Neural crest cell (in vitro differentiated cells): ENCODE data around the gene TP63. TPM values are rescaled to one million over a fixed set of nuclear protein-coding genes. Genes with fewer than 3 reads are reported as not detected.

Experiments used
- DNase-seq: peaks from one replicate; pipeline ENCODE4 v3.0.0; 2021; ENCODE audit warnings: low read depth, mixed read lengths, low spot score
- H3K27ac Mint-ChIP-seq: one replicate; pipeline ENCODE4 v1.8.0; 2021; ENCODE audit warnings: mild to moderate bottlenecking, mixed read lengths; ENCODE audit not compliant: unreplicated experiment
- H3K27me3 Mint-ChIP-seq: 2 replicates; pipeline ENCODE4 v1.8.0; 2021; ENCODE audit warnings: low read depth, mild to moderate bottlenecking, mixed read lengths
- H3K36me3 Mint-ChIP-seq: 2 replicates; pipeline ENCODE4 v1.8.0; 2021; ENCODE audit warnings: low read depth, mild to moderate bottlenecking, mixed read lengths
- H3K4me1 Mint-ChIP-seq: 2 replicates; pipeline ENCODE4 v1.8.0; 2021; ENCODE audit warnings: mixed read lengths
- H3K4me3 Mint-ChIP-seq: one replicate; pipeline ENCODE4 v1.8.0; 2021; ENCODE audit warnings: mild to moderate bottlenecking, mixed read lengths
- H3K9me3 Mint-ChIP-seq: 2 replicates; pipeline ENCODE4 v1.8.0; 2021; ENCODE audit warnings: mixed read lengths
- total RNA-seq: library from RNA; stranded (reverse); gene quantifications from 2 replicates; pipeline ENCODE4 v1.2.1, GENCODE V29; 2021
- TF ChIP-seq, protein P1 (sequence below): fragments of 200-600 bp; sonication (generic); conservative IDR thresholded peaks from 2 replicates; pipeline ENCODE4 v1.5.0; 2021; ENCODE audit warnings: antibody characterized with exemption, mild to moderate bottlenecking

TP63 gene
- total RNA-seq, 1 donor from 2014 or later, result 0.21 TPM

DNA sequence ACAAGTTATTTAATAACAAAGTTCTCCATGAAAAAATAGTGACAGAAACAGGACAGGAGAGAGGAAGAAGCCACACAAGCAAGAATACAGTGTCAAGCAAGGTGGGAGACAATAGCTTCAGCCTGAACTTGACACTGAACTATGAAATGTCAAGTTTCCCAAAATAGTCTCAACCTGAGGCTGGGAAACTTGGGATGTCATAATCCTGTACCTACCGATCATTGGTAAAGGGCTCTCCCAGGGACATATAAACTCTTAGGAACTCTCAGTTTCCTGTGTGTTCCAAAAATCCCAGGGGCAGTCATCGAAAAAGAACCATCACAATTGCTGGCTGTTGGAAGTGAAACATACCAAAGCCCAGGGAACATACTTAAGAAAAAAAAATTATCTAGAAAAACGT lies 277.9 kb downstream of the TP63 start:
- H3K27ac Mint-ChIP-seq, result no peak overlapping the region
- H3K4me3 Mint-ChIP-seq, result no peak overlapping the region
- H3K4me1 Mint-ChIP-seq, result no peaks in the 10 kb centered on the region
- H3K27me3 Mint-ChIP-seq, result no peaks in the 10 kb centered on the region
- DNase-seq, result no peak
- peaks cover 3% of the 10 kb centered on the region for H3K9me3 Mint-ChIP-seq
- TF ChIP-seq, protein P1, sequence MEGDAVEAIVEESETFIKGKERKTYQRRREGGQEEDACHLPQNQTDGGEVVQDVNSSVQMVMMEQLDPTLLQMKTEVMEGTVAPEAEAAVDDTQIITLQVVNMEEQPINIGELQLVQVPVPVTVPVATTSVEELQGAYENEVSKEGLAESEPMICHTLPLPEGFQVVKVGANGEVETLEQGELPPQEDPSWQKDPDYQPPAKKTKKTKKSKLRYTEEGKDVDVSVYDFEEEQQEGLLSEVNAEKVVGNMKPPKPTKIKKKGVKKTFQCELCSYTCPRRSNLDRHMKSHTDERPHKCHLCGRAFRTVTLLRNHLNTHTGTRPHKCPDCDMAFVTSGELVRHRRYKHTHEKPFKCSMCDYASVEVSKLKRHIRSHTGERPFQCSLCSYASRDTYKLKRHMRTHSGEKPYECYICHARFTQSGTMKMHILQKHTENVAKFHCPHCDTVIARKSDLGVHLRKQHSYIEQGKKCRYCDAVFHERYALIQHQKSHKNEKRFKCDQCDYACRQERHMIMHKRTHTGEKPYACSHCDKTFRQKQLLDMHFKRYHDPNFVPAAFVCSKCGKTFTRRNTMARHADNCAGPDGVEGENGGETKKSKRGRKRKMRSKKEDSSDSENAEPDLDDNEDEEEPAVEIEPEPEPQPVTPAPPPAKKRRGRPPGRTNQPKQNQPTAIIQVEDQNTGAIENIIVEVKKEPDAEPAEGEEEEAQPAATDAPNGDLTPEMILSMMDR, result no peak
- no peaks in the 10 kb centered on the region for H3K36me3 Mint-ChIP-seq

DNA sequence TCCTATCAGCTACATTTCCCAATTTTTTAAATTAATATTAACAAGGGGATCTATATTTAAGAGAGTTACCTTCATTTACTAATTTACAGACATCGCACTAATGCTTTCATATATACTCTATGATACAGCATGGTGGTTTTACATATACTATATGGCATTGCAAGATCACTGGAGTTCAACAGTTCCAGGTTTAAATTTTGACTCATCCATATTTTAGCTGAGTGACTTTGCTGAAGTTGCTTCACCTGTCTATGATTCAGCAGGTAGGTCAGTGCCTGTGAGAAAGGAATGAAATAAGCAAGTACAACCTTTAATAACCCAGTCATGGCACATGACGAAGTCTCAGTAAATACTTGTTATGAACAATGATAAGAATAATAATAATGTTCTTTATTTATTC lies 278.4 kb downstream of the TP63 start:
- H3K4me3 Mint-ChIP-seq, result no peak overlapping the region
- peaks cover 3% of the 10 kb centered on the region for H3K9me3 Mint-ChIP-seq
- H3K27ac Mint-ChIP-seq, result no peak overlapping the region
- H3K27me3 Mint-ChIP-seq, result no peaks in the 10 kb centered on the region
- DNase-seq, result no peak
- H3K4me1 Mint-ChIP-seq, result no peaks in the 10 kb centered on the region
- no peaks in the 10 kb centered on the region for H3K36me3 Mint-ChIP-seq
- TF ChIP-seq, protein P1, result no peak

DNA sequence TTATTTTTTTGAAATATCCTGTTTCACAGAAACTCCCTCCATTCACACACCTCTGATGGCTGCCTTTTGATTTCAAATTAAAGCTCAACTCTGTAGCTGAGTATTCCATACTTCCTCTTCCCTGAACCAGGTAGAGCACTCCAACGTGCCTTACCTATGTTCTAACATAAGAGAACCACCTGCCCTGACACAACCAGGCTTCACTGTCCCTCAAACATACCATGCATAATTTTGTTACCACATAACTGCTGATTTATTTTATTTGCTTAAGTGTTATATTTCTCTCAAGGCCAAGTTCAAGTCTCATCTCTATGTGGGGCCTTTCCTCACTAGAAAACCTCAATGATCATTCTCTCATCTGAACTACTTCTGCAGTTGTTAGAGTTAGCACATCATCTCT lies 279.8 kb downstream of the TP63 start:
- no peak for DNase-seq
- H3K27me3 Mint-ChIP-seq, result no peaks in the 10 kb centered on the region
- H3K36me3 Mint-ChIP-seq, result no peaks in the 10 kb centered on the region
- no peaks in the 10 kb centered on the region for H3K4me1 Mint-ChIP-seq
- H3K4me3 Mint-ChIP-seq, result no peak overlapping the region
- peaks cover 3% of the 10 kb centered on the region for H3K9me3 Mint-ChIP-seq
- TF ChIP-seq, protein P1, result no peak
- H3K27ac Mint-ChIP-seq, result no peak overlapping the region

DNA sequence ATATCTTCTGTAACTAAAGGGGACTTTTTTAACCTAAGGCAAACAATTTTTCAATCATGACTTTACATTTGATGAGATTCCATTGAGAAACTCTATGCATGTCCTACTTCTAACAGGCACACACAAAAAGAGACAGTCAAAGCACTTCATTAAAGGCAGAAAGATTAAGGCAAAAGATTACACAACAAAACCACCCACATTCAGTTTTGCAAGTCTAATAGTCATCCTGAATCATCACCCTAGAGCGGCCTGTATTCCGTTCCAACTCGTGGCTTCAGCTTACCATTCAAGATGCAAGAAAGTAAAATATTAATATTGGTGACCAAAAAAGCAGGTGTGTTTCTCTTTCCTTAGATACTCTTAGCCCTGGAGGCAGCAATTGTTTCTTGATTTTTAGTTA lies 283.6 kb downstream of the TP63 start:
- Mint-ChIP-seq H3K9me3 (no peaks in the 10 kb centered on the region), H3K27ac (no peak overlapping the region), H3K36me3 (no peaks in the 10 kb centered on the region), H3K4me3 (no peak overlapping the region), H3K4me1 (no peaks in the 10 kb centered on the region), H3K27me3 (no peaks in the 10 kb centered on the region)
- no peak for DNase-seq
- TF ChIP-seq, protein P1, result no peak

DNA sequence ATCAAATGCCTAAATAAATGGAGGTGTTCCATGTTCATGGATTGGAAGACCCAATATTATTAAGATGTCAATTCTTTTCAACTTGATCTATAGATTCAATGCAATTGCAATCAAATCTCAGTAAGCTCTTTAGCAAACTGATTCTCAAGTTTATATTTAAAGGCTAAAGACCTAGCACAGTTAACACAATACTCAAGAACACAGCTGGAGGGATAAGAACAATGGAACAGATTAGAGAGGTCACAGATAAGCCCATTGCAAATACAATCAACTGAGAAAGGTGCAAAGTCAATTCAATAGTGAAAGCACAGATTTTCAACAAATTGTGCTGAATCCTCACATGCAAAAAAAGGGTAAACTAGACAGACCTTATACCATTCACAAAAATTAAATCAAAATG lies 290.6 kb downstream of the TP63 start:
- TF ChIP-seq, protein P1, result no peak
- H3K4me1 Mint-ChIP-seq, result no peaks in the 10 kb centered on the region
- no peaks in the 10 kb centered on the region for H3K27me3 Mint-ChIP-seq
- H3K9me3 Mint-ChIP-seq, result peaks cover 2% of the 10 kb centered on the region
- no peaks in the 10 kb centered on the region for H3K36me3 Mint-ChIP-seq
- no peak for DNase-seq
- no peak overlapping the region for H3K27ac Mint-ChIP-seq
- H3K4me3 Mint-ChIP-seq, result no peak overlapping the region
